Peyer's patch (tissue), 4 donors: Measurements from ENCODE around the gene ZNF784.

ENCODE experiments used
- CTCF ChIP-seq, 6 experiments: fragments of 450-650 bp in 4 of 6; fragments of 200-600 bp in 2 of 6; sonication (generic) in 1 of 6; IDR thresholded peaks; one replicate each; pipeline ENCODE4 v1.5.1; 2017 to 2019; ENCODE audit warnings: antibody characterized with exemption in 6 of 6, mild to moderate bottlenecking in 3 of 6, moderate library complexity in 1 of 6
- POLR2A ChIP-seq, 2 donors: fragments of 450-650 bp; IDR thresholded peaks; one replicate each; pipeline ENCODE4 v1.5.1; 2017; ENCODE audit warnings: antibody characterized with exemption in 2 of 2, mild to moderate bottlenecking in 2 of 2, moderate library complexity in 2 of 2

DNA sequence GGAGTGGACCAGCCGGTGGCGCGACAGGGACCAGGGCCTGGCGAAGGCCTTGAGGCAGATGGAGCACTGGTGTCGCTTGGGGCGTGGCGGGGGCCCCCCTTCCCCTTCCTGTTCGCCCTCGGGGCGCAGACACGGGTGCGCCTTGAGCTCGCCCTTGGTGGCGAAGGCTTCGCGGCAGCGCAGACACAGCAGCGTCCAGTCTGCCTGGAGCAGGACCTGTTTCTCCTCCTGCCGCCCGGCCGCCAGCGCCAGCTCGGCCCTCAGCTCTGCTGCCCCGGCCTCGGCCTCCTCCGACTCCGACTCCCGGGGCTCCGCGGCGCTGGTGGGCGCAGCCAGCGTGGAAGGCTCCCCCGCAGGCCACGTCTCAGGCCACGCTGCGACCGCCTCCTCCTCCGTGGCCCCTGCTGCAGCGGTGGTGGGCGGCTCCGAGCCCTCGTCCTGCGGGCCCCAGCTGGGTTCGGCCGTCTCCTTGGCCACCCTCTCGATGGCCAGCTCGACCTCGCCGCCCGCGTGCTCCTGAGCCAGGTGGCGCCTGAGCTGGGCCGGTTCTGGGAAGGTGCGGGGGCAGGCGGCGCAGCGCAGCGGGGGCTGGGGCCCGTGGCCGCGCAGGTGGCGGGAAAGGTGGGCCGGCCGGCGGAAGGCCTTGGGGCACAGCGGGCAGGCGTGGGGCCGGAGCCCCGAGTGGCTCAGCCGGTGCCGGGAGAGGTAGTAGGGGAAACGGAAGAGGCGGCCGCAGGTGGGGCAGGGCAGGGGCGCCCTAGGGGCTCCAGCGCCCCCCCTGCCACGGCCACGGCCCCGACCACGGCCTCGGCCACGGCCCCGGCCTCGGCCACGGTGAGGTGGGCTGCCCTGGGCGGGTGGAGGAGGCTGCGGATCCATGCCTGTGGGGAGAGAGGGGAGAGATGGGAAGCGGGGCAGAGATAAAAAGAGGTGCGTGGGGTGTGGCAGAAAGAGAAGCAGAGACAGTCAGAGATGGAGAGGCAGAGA, 45.3 kb downstream of the ZNF784 start:
- TF ChIP-seq POLR2A (IDR thresholded peaks at IDR 0.05): no peak
- TF ChIP-seq CTCF (IDR thresholded peaks at IDR 0.05): no peak
